Thyroid gland (tissue), 4 donors: ENCODE data around the gene KRT12. TPM values are rescaled to one million over a fixed set of nuclear protein-coding genes. Genes with fewer than 3 reads are reported as not detected.

Experiments
- DNase-seq, 2 donors: peaks; one replicate each; pipeline ENCODE4 v3.0.0-alpha.2; 2019
- H3K27ac ChIP-seq, 3 donors: fragments of 200-600 bp; sonication (generic); 1 replicate in 2 of 3; 2 replicates in 1 of 3; pipeline ENCODE4 v1.5.1; 2016 to 2019; ENCODE audit warnings: mild to moderate bottlenecking in 1 of 3, moderate library complexity in 1 of 3
- H3K27me3 ChIP-seq: fragments of 200-600 bp; sonication (generic); one replicate; pipeline ENCODE4 v1.5.1; 2019
- H3K36me3 ChIP-seq, 2 donors: fragments of 200-600 bp; sonication (generic); one replicate each; pipeline ENCODE4 v1.5.1; 2016 to 2019
- H3K4me1 ChIP-seq, 2 donors: fragments of 200-600 bp; sonication (generic); one replicate each; pipeline ENCODE4 v1.5.1; 2017 to 2019
- H3K4me3 ChIP-seq, 3 donors: fragments of 200-600 bp; sonication (generic); replicated peaks in 1 of 3; 1 replicate in 2 of 3; 2 replicates in 1 of 3; pipeline ENCODE4 v1.5.1; 2016; ENCODE audit warnings: mild to moderate bottlenecking in 1 of 3
- H3K9me3 ChIP-seq: fragments of 200-600 bp; sonication (generic); one replicate; pipeline ENCODE4 v1.5.1; 2017
- CTCF ChIP-seq, 6 experiments: fragments of 200-600 bp in 3 of 6; fragments of 450-650 bp in 3 of 6; sonication (generic) in 3 of 6; IDR thresholded peaks; one replicate each; pipeline ENCODE4 v1.5.1; 2016 to 2019; ENCODE audit warnings: antibody characterized with exemption in 6 of 6, mild to moderate bottlenecking in 2 of 6, inconsistent platforms in 1 of 6, moderate library complexity in 1 of 6
- POLR2A ChIP-seq, 2 donors: fragments of 450-650 bp; IDR thresholded peaks; one replicate each; pipeline ENCODE4 v1.6.1; 2017; ENCODE audit warnings: antibody characterized with exemption in 2 of 2, mild to moderate bottlenecking in 2 of 2, moderate library complexity in 1 of 2
- WGBS, 2 donors: methylation state at CpG; one replicate each; pipeline ENCODE4 v1.1.5; 2017; 5-methylcytosine and 5-hydroxymethylcytosine counted together
- intact Hi-C: fragments of 100-400 bp; cut with DNase I; formaldehyde crosslinking; loops from one replicate; pipeline ENCODE4 v1.15.1; 2023
- total RNA-seq, 4 donors: library from RNA; depleted of rRNA; stranded (reverse); fragments of >200 nt; gene quantifications; one replicate each; pipeline ENCODE4 v1.2.3, GENCODE V29; 2016

The KRT12 gene
- total RNA-seq, 4 donors from 2014 or later = not detected

- 83 to 89% methylated on average over 13 of the region's 13 CpGs for WGBS, 2 donors
- Histone ChIP-seq H3K36me3 (no peaks in the 10 kb centered on the region), H3K4me1 (peaks cover 0 to 6% of the 10 kb centered on the region in 2 donors), H3K9me3 (no peaks in the 10 kb centered on the region), H3K27ac (no peak overlapping the region), H3K27me3 (no peaks in the 10 kb centered on the region), H3K4me3 (no peak overlapping the region)
- intact Hi-C loops = loop anchor here (5.0 kb wide), 1 partner anchor 635 kb away; no protein-coding TSS in a partner anchor
- no peak for TF ChIP-seq CTCF (IDR thresholded peaks at IDR 0.05)
- TF ChIP-seq POLR2A (IDR thresholded peaks at IDR 0.05) = no peak
- DNase-seq = no peak
Observed at GRCh38 chr17:40912486-40913210, 45.6 kb upstream of the KRT12 start.

GRCh38 chr17:40910441-40910841, 43.4 kb upstream of the KRT12 start:
- 70 to 81% methylated on average over 3 of the region's 3 CpGs for WGBS, 2 donors
- H3K27ac ChIP-seq = no peak overlapping the region
- intact Hi-C loops = loop anchor here (5.0 kb wide), 1 partner anchor 637 kb away; no protein-coding TSS in a partner anchor

GRCh38 chr17:40909755-40910154, 42.7 kb upstream of the KRT12 start:
- Histone ChIP-seq H3K27ac (no peak overlapping the region), H3K4me1 (peaks cover 0 to 6% of the 10 kb centered on the region in 2 donors), H3K27me3 (no peaks in the 10 kb centered on the region), H3K36me3 (no peaks in the 10 kb centered on the region), H3K4me3 (no peak overlapping the region), H3K9me3 (no peaks in the 10 kb centered on the region)
- WGBS, 2 donors = 72% methylated on average over 4 of the region's 4 CpGs
- TF ChIP-seq CTCF (IDR thresholded peaks at IDR 0.05) (no peak), POLR2A (IDR thresholded peaks at IDR 0.05) (no peak)
- no peak for DNase-seq
- intact Hi-C loops = loop anchor here (5.0 kb wide), 2 partner anchors 638 to 738 kb away; no protein-coding TSS in a partner anchor

More at GRCh38 chr17:40910441-40910841, 43.4 kb upstream of the KRT12 start:
- Histone ChIP-seq H3K9me3 (no peaks in the 10 kb centered on the region), H3K36me3 (no peaks in the 10 kb centered on the region), H3K4me1 (peaks cover 0 to 6% of the 10 kb centered on the region in 2 donors), H3K4me3 (no peak overlapping the region), H3K27me3 (no peaks in the 10 kb centered on the region)
- no peak for DNase-seq
- TF ChIP-seq POLR2A (IDR thresholded peaks at IDR 0.05) (no peak), CTCF (IDR thresholded peaks at IDR 0.05) (no peak)

- WGBS, 2 donors = 0% methylated on average over 5 of the region's 5 CpGs
- intact Hi-C loops = loop anchor here (5.0 kb wide), 1 partner anchor 738 kb away; no protein-coding TSS in a partner anchor
Observed at GRCh38 chr17:40909351-40909750, 42.3 kb upstream of the KRT12 start.

More at GRCh38 chr17:40909351-40909750, 42.3 kb upstream of the KRT12 start:
- Histone ChIP-seq H3K27ac (no peak overlapping the region), H3K36me3 (no peaks in the 10 kb centered on the region), H3K4me1 (peaks cover 0 to 6% of the 10 kb centered on the region in 2 donors), H3K4me3 (no peak overlapping the region), H3K27me3 (no peaks in the 10 kb centered on the region), H3K9me3 (no peaks in the 10 kb centered on the region)
- peak; percentile 80 to 90 for DNase-seq
- no peak for TF ChIP-seq POLR2A (IDR thresholded peaks at IDR 0.05)
- peak; percentile 16 to 88 (median 76) for TF ChIP-seq CTCF (IDR thresholded peaks at IDR 0.05)
